Activated T-helper 2 cell treated with anti-CD3 and anti-CD28 coated beads, Interferon-gamma antibody, Interleukin-2, Interleukin-4, amounts not matched to agents 10 μg/mL and 5 μg/mL and 100 μg/mL, durations not matched to agents 14 hours and 24 hours and 36 hours (primary cell): ENCODE data around the gene MERTK. TPM values are rescaled to one million over a fixed set of nuclear protein-coding genes. Genes with fewer than 3 reads are reported as not detected.
"Not testable (repeated sequence)": the region's sequence is repeated elsewhere in the genome, so short reads cannot be mapped to it uniquely, and the experiment has no call there.

Experiments used
- DNase-seq: peaks from one replicate; pipeline ENCODE4 v3.0.0; 2021; ENCODE audit warnings: low spot score
- H3K27ac Mint-ChIP-seq: one replicate; pipeline ENCODE4 v1.8.0; 2021; ENCODE audit warnings: mixed read lengths
- H3K27me3 Mint-ChIP-seq: one replicate; pipeline ENCODE4 v1.8.0; 2021; ENCODE audit warnings: low read depth, mixed read lengths
- H3K36me3 Mint-ChIP-seq: one replicate; pipeline ENCODE4 v1.8.0; 2021; ENCODE audit warnings: low read depth, mixed read lengths
- H3K4me1 Mint-ChIP-seq: one replicate; pipeline ENCODE4 v1.8.0; 2021; ENCODE audit warnings: low read depth, mixed read lengths
- H3K4me3 Mint-ChIP-seq: one replicate; pipeline ENCODE4 v1.8.0; 2021; ENCODE audit warnings: low read depth, mild to moderate bottlenecking, moderate library complexity, mixed read lengths
- H3K9me3 Mint-ChIP-seq: one replicate; pipeline ENCODE4 v1.8.0; 2021; ENCODE audit warnings: mixed read lengths
- intact Hi-C: fragments of 100-400 bp; cut with micrococcal nuclease; formaldehyde crosslinking; loops from one replicate; pipeline ENCODE4 v1.15.1; 2023
- total RNA-seq: library from RNA; stranded (reverse); gene quantifications from 2 replicates; pipeline ENCODE4 v1.2.3, GENCODE V29; 2022

The MERTK gene
- total RNA-seq, 1 donor from 2014 or later: 1.0 TPM

- Mint-ChIP-seq H3K27me3 (peaks cover 15% of the 10 kb centered on the region), H3K27ac (no peak overlapping the region), H3K4me3 (no peak overlapping the region), H3K9me3 (no peaks in the 10 kb centered on the region), H3K36me3 (no peaks in the 10 kb centered on the region), H3K4me1 (peaks cover 5% of the 10 kb centered on the region)
- intact Hi-C loops: no loop called here
- no peak for DNase-seq
These were observed 59.5 kb downstream of the MERTK start for GRCh38 chr2:111957872-111958354.

- Mint-ChIP-seq H3K9me3 (no peaks in the 10 kb centered on the region), H3K4me3 (no peak overlapping the region), H3K4me1 (peaks cover 2% of the 10 kb centered on the region), H3K27me3 (peaks cover 15% of the 10 kb centered on the region), H3K27ac (no peak overlapping the region), H3K36me3 (no peaks in the 10 kb centered on the region)
- intact Hi-C loops: no loop called here
- no peak for DNase-seq
These were observed 60.5 kb downstream of the MERTK start for GRCh38 chr2:111958901-111959300.

GRCh38 chr2:111961663-111962062, 63.3 kb downstream of the MERTK start:
- Mint-ChIP-seq H3K36me3 (no peaks in the 10 kb centered on the region), H3K9me3 (no peaks in the 10 kb centered on the region), H3K4me3 (no peak overlapping the region), H3K27me3 (peaks cover 15% of the 10 kb centered on the region), H3K4me1 (no peaks in the 10 kb centered on the region), H3K27ac (no peak overlapping the region)
- DNase-seq: no peak
- intact Hi-C loops: no loop called here

GRCh38 chr2:111963086-111963485, 64.7 kb downstream of the MERTK start:
- DNase-seq, intact Hi-C loops, H3K4me3 Mint-ChIP-seq, H3K36me3 Mint-ChIP-seq, H3K9me3 Mint-ChIP-seq, H3K4me1 Mint-ChIP-seq, H3K27ac Mint-ChIP-seq: not testable (repeated sequence)
- peaks cover 13% of the 10 kb centered on the region for H3K27me3 Mint-ChIP-seq

- H3K4me1 Mint-ChIP-seq, DNase-seq, H3K27ac Mint-ChIP-seq, H3K4me3 Mint-ChIP-seq, H3K36me3 Mint-ChIP-seq, intact Hi-C loops, H3K9me3 Mint-ChIP-seq: not testable (repeated sequence)
- peaks cover 13% of the 10 kb centered on the region for H3K27me3 Mint-ChIP-seq
These were observed 65.1 kb downstream of the MERTK start for GRCh38 chr2:111963508-111963907.

GRCh38 chr2:111965062-111965461, 66.7 kb downstream of the MERTK start:
- peaks cover 10% of the 10 kb centered on the region for H3K27me3 Mint-ChIP-seq
- intact Hi-C loops: no loop called here
- no peaks in the 10 kb centered on the region for H3K9me3 Mint-ChIP-seq
- H3K4me1 Mint-ChIP-seq: no peaks in the 10 kb centered on the region
- H3K27ac Mint-ChIP-seq: no peak overlapping the region
- H3K4me3 Mint-ChIP-seq: no peak overlapping the region
- DNase-seq: no peak
- H3K36me3 Mint-ChIP-seq: no peaks in the 10 kb centered on the region

GRCh38 chr2:111966241-111966640, 67.8 kb downstream of the MERTK start:
- no peaks in the 10 kb centered on the region for H3K4me1 Mint-ChIP-seq
- no peak overlapping the region for H3K27ac Mint-ChIP-seq
- H3K36me3 Mint-ChIP-seq: no peaks in the 10 kb centered on the region
- no peak for DNase-seq
- peaks cover 7% of the 10 kb centered on the region for H3K27me3 Mint-ChIP-seq
- H3K9me3 Mint-ChIP-seq: no peaks in the 10 kb centered on the region
- intact Hi-C loops: no loop called here
- no peak overlapping the region for H3K4me3 Mint-ChIP-seq

- Mint-ChIP-seq H3K27ac (no peak overlapping the region), H3K36me3 (no peaks in the 10 kb centered on the region), H3K4me1 (no peaks in the 10 kb centered on the region), H3K9me3 (no peaks in the 10 kb centered on the region), H3K27me3 (peaks cover 13% of the 10 kb centered on the region), H3K4me3 (no peak overlapping the region)
- DNase-seq: no peak
- intact Hi-C loops: no loop called here
These were observed 68.6 kb downstream of the MERTK start for GRCh38 chr2:111967018-111967417.

- peaks cover 22% of the 10 kb centered on the region for H3K27me3 Mint-ChIP-seq
- intact Hi-C loops: no loop called here
- H3K9me3 Mint-ChIP-seq: no peaks in the 10 kb centered on the region
- no peak overlapping the region for H3K4me3 Mint-ChIP-seq
- no peak for DNase-seq
- no peak overlapping the region for H3K27ac Mint-ChIP-seq
- no peaks in the 10 kb centered on the region for H3K36me3 Mint-ChIP-seq
- H3K4me1 Mint-ChIP-seq: peaks cover 9% of the 10 kb centered on the region
These were observed 72.0 kb downstream of the MERTK start for GRCh38 chr2:111970453-111970852.

GRCh38 chr2:111972955-111973565, 74.7 kb downstream of the MERTK start:
- Mint-ChIP-seq H3K27me3 (peaks cover 21% of the 10 kb centered on the region), H3K27ac (no peak overlapping the region), H3K36me3 (no peaks in the 10 kb centered on the region), H3K4me1 (peaks cover 9% of the 10 kb centered on the region), H3K9me3 (peaks cover 10% of the 10 kb centered on the region), H3K4me3 (no peak overlapping the region)
- intact Hi-C loops: no loop called here
- no peak for DNase-seq

- no peaks in the 10 kb centered on the region for H3K36me3 Mint-ChIP-seq
- intact Hi-C loops: no loop called here
- peaks cover 13% of the 10 kb centered on the region for H3K9me3 Mint-ChIP-seq
- H3K27ac Mint-ChIP-seq: no peak overlapping the region
- DNase-seq: no peak
- H3K4me1 Mint-ChIP-seq: peaks cover 12% of the 10 kb centered on the region
- H3K27me3 Mint-ChIP-seq: peaks cover 19% of the 10 kb centered on the region
- no peak overlapping the region for H3K4me3 Mint-ChIP-seq
These were observed 75.3 kb downstream of the MERTK start for GRCh38 chr2:111973701-111974100.

GRCh38 chr2:111975053-111975552, 76.7 kb downstream of the MERTK start:
- no peak overlapping the region for H3K27ac Mint-ChIP-seq
- no peaks in the 10 kb centered on the region for H3K36me3 Mint-ChIP-seq
- intact Hi-C loops: no loop called here
- no peak overlapping the region for H3K4me3 Mint-ChIP-seq
- peaks cover 12% of the 10 kb centered on the region for H3K4me1 Mint-ChIP-seq
- H3K27me3 Mint-ChIP-seq: peaks cover 19% of the 10 kb centered on the region
- DNase-seq: no peak
- peaks cover 13% of the 10 kb centered on the region for H3K9me3 Mint-ChIP-seq

GRCh38 chr2:111975819-111976218, 77.4 kb downstream of the MERTK start:
- peaks cover 13% of the 10 kb centered on the region for H3K9me3 Mint-ChIP-seq
- intact Hi-C loops: no loop called here
- H3K27ac Mint-ChIP-seq: no peak overlapping the region
- H3K27me3 Mint-ChIP-seq: peaks cover 19% of the 10 kb centered on the region
- H3K4me1 Mint-ChIP-seq: peaks cover 12% of the 10 kb centered on the region
- no peak for DNase-seq
- H3K36me3 Mint-ChIP-seq: no peaks in the 10 kb centered on the region
- H3K4me3 Mint-ChIP-seq: no peak overlapping the region
